HG02763 (cell line): Measurements from ENCODE around the gene CCL19.

Experiments
- ATAC-seq: cut with Tn5 transposase; IDR thresholded peaks from one replicate; pipeline ENCODE4 v1.9.1; 2021; ENCODE audit warnings: mild to moderate bottlenecking, moderate library complexity; ENCODE audit not compliant: unreplicated experiment

The CCL19 gene

DNA sequence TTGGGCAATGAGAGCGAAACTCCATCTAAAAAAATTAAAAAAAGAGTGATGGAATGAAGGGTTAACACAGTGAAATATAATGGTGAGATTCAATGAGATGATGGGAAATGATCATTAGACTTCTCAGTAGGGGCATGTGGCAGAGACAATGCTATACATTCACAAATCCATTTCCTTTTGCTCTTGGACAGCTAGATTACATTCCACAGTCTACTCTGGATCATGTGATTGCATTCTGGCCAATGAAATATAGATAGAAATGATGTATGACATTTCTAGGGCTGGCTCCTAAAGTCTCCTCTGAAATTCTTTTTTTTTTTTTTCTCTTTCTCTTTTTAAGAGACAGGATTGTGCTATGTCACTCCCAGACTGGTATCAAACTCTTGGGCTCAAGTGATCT lies 48.4 kb downstream of the CCL19 start:
- ATAC-seq: no peak
